Measurements from ENCODE around the gene PER1. TPM values are rescaled to one million over a fixed set of nuclear protein-coding genes. Genes with fewer than 3 reads are reported as not detected.

The PER1 gene
- total and polyA plus RNA-seq, 2 of the 13 experiments (the other 11 are each of a cell fraction or from before 2014, with no cell fraction given): 2.6 to 3.6 TPM

- TF ChIP-seq ZBTB37 (CRISPR knock-in tag; IDR thresholded peaks at IDR 0.05): no peak
- TF ChIP-seq ZNF547 (CRISPR knock-in tag; IDR thresholded peaks at IDR 0.05): no peak
- TF ChIP-seq ATF5 (CRISPR knock-in tag; IDR thresholded peaks at IDR 0.05; ENCODE audit: low read depth): no peak
- TF ChIP-seq ZNF446 (CRISPR knock-in tag; IDR thresholded peaks at IDR 0.05): no peak
- peak; percentile 82; the same call in 1 of the 2 replicates for TF ChIP-seq ETV5 (CRISPR knock-in tag; IDR thresholded peaks at IDR 0.05; ENCODE audit: borderline replicate concordance)
- no peak for TF ChIP-seq ZSCAN31 (CRISPR knock-in tag; IDR thresholded peaks at IDR 0.05; ENCODE audit: low read depth)
- no peak for TF ChIP-seq LRRFIP1 (CRISPR knock-in tag; conservative IDR thresholded peaks at IDR 0.05)
- TF ChIP-seq HMG20B (CRISPR knock-in tag; conservative IDR thresholded peaks at IDR 0.05): no peak
- TF ChIP-seq SUZ12 (IDR thresholded peaks at IDR 0.05; ENCODE audit: low read depth, low read length): no peak
- TF ChIP-seq PAXIP1 (CRISPR knock-in tag; conservative IDR thresholded peaks at IDR 0.05): peak; percentile 90
- TF ChIP-seq FOSL1 (CRISPR knock-in tag; IDR thresholded peaks at IDR 0.05; ENCODE audit: borderline replicate concordance): no peak
- peak; percentile 61; the same call in 1 of the 2 replicates for TF ChIP-seq SIN3A (IDR thresholded peaks at IDR 0.05; ENCODE audit: borderline replicate concordance, low read depth, low read length)
- TF ChIP-seq ZNF350 (CRISPR knock-in tag; IDR thresholded peaks at IDR 0.05; ENCODE audit: borderline replicate concordance, low read depth): peak; percentile 49; the same call in 1 of the 2 replicates
- no peak for TF ChIP-seq CEBPZ (IDR thresholded peaks at IDR 0.05; ENCODE audit: low read length)
- peak; percentile 56 for TF ChIP-seq HNF4A (CRISPR knock-in tag; IDR thresholded peaks at IDR 0.05)
- TF ChIP-seq ZMAT3 (CRISPR knock-in tag; conservative IDR thresholded peaks at IDR 0.05): no peak
- no peak for TF ChIP-seq NFYC (CRISPR knock-in tag; IDR thresholded peaks at IDR 0.05)
Measured at GRCh38 chr17:8163978-8164814, 12.0 kb upstream of the PER1 start (continued).

All from HepG2 (cell line).